Vagina (tissue), 2 donors: ENCODE measurements around the gene PTGS1. TPM values are rescaled to one million over a fixed set of nuclear protein-coding genes. Genes with fewer than 3 reads are reported as not detected.
"Not testable (repeated sequence)": the region's sequence is repeated elsewhere in the genome, so short reads cannot be mapped to it uniquely, and the experiment has no call there.

Experiments used
- DNase-seq, 2 donors: peaks; one replicate each; pipeline ENCODE4 v3.0.0-alpha.2; 2017; ENCODE audit errors: extremely low spot score in 2 of 2
- H3K27ac ChIP-seq: fragments of 200-600 bp; sonication (generic); one replicate; pipeline ENCODE4 v1.5.1; 2019
- H3K27me3 ChIP-seq: fragments of 200-600 bp; sonication (generic); one replicate; pipeline ENCODE4 v1.5.1; 2019
- H3K36me3 ChIP-seq, 2 donors: fragments of 200-600 bp; sonication (generic); one replicate each; pipeline ENCODE4 v1.5.1; 2017 to 2019
- H3K4me1 ChIP-seq: fragments of 200-600 bp; sonication (generic); one replicate; pipeline ENCODE4 v1.5.1; 2019
- H3K4me3 ChIP-seq, 2 donors: fragments of 200-600 bp; sonication (generic); 1 replicate in 1 of 2; 2 replicates in 1 of 2; pipeline ENCODE4 v1.5.1; 2016 to 2019
- H3K9me3 ChIP-seq: fragments of 200-600 bp; sonication (generic); one replicate; pipeline ENCODE4 v1.5.1; 2019
- CTCF ChIP-seq, 3 experiments: fragments of 450-650 bp in 2 of 3; fragments of 200-600 bp in 1 of 3; sonication (generic) in 1 of 3; IDR thresholded peaks; one replicate each; pipeline ENCODE4 v1.5.1; 2017 to 2019; ENCODE audit warnings: antibody characterized with exemption in 3 of 3, mild to moderate bottlenecking in 2 of 3, moderate library complexity in 2 of 3
- POLR2A ChIP-seq, 2 donors: fragments of 450-650 bp; IDR thresholded peaks; one replicate each; pipeline ENCODE4 v1.6.1; 2017; ENCODE audit warnings: antibody characterized with exemption in 2 of 2, mild to moderate bottlenecking in 2 of 2, moderate library complexity in 2 of 2
- POLR2AphosphoS5 ChIP-seq, 2 donors: sonication (generic); formaldehyde crosslinking; IDR thresholded peaks; one replicate each; pipeline ENCODE4 v1.9.0; 2017; ENCODE audit warnings: antibody characterized with exemption in 2 of 2, mild to moderate bottlenecking in 2 of 2, low read depth in 1 of 2; ENCODE audit not compliant: insufficient read depth in 1 of 2
- intact Hi-C: fragments of 100-400 bp; cut with DNase I; formaldehyde crosslinking; loops from one replicate; pipeline ENCODE4 v1.15.1; 2023
- total RNA-seq: library from RNA; depleted of rRNA; stranded (reverse); fragments of >200 nt; gene quantifications from one replicate; pipeline ENCODE4 v1.2.3, GENCODE V29; 2016

The PTGS1 gene
- total RNA-seq, 1 donor from 2014 or later, result 12.0 TPM

- H3K27ac ChIP-seq, result no peak overlapping the region
- TF ChIP-seq CTCF (IDR thresholded peaks at IDR 0.05) (no peak), POLR2AphosphoS5 (IDR thresholded peaks at IDR 0.05; ENCODE audit: insufficient read depth in 1 of 2, low read depth in 1 of 2) (no peak), POLR2A (IDR thresholded peaks at IDR 0.05) (no peak)
- H3K36me3 ChIP-seq, result no peaks in the 10 kb centered on the region
- H3K9me3 ChIP-seq, result no peaks in the 10 kb centered on the region
- H3K4me3 ChIP-seq, result no peak overlapping the region
- no peaks in the 10 kb centered on the region for H3K27me3 ChIP-seq
- intact Hi-C loops, result loop anchor here (5.0 kb wide), 1 partner anchor 252 kb away; no protein-coding TSS in a partner anchor
- no peaks in the 10 kb centered on the region for H3K4me1 ChIP-seq
- DNase-seq, result no peak
Observed at GRCh38 chr9:122354536-122355199, 16.2 kb upstream of the PTGS1 start.

- Histone ChIP-seq H3K4me1 (no peaks in the 10 kb centered on the region), H3K4me3 (no peak overlapping the region), H3K9me3 (no peaks in the 10 kb centered on the region), H3K27ac (no peak overlapping the region), H3K36me3 (no peaks in the 10 kb centered on the region), H3K27me3 (no peaks in the 10 kb centered on the region)
- intact Hi-C loops, result loop anchor here (5.0 kb wide), 1 partner anchor 253 kb away; no protein-coding TSS in a partner anchor
- DNase-seq, result no peak
- TF ChIP-seq POLR2A (IDR thresholded peaks at IDR 0.05), result no peak
- no peak for TF ChIP-seq CTCF (IDR thresholded peaks at IDR 0.05)
- no peak for TF ChIP-seq POLR2AphosphoS5 (IDR thresholded peaks at IDR 0.05; ENCODE audit: insufficient read depth in 1 of 2, low read depth in 1 of 2)
Observed at GRCh38 chr9:122355336-122355875, 15.4 kb upstream of the PTGS1 start.

GRCh38 chr9:122356627-122357026 lies 14.2 kb upstream of the PTGS1 start:
- Histone ChIP-seq H3K4me1 (no peaks in the 10 kb centered on the region), H3K27me3 (no peaks in the 10 kb centered on the region), H3K9me3 (no peaks in the 10 kb centered on the region), H3K27ac (no peak overlapping the region), H3K36me3 (no peaks in the 10 kb centered on the region), H3K4me3 (no peak overlapping the region)
- TF ChIP-seq CTCF (IDR thresholded peaks at IDR 0.05) (no peak), POLR2A (IDR thresholded peaks at IDR 0.05) (no peak), POLR2AphosphoS5 (IDR thresholded peaks at IDR 0.05; ENCODE audit: insufficient read depth in 1 of 2, low read depth in 1 of 2) (no peak)
- DNase-seq, result no peak
- intact Hi-C loops, result loop anchor here (5.0 kb wide), 1 partner anchor 254 kb away; no protein-coding TSS in a partner anchor

GRCh38 chr9:122360891-122361290 lies 9.9 kb upstream of the PTGS1 start:
- TF ChIP-seq POLR2A (IDR thresholded peaks at IDR 0.05) (no peak), CTCF (IDR thresholded peaks at IDR 0.05) (no peak), POLR2AphosphoS5 (IDR thresholded peaks at IDR 0.05; ENCODE audit: insufficient read depth in 1 of 2, low read depth in 1 of 2) (no peak)
- no peaks in the 10 kb centered on the region for H3K9me3 ChIP-seq
- no peak for DNase-seq
- H3K4me1 ChIP-seq, result peaks cover 8% of the 10 kb centered on the region
- no peaks in the 10 kb centered on the region for H3K36me3 ChIP-seq
- intact Hi-C loops, result no loop called here
- H3K27ac ChIP-seq, result no peak overlapping the region
- H3K4me3 ChIP-seq, result no peak overlapping the region
- no peaks in the 10 kb centered on the region for H3K27me3 ChIP-seq

GRCh38 chr9:122363131-122363530 lies 7.7 kb upstream of the PTGS1 start:
- H3K27me3 ChIP-seq, intact Hi-C loops: not testable (repeated sequence)
- H3K4me1 ChIP-seq, result peaks cover 10% of the 10 kb centered on the region

More at GRCh38 chr9:122363131-122363530, 7.7 kb upstream of the PTGS1 start:
- not testable (repeated sequence) for DNase-seq, H3K27ac ChIP-seq, H3K36me3 ChIP-seq, H3K4me3 ChIP-seq, H3K9me3 ChIP-seq
